GM20000 (cell line): ENCODE data around the gene SNX32.
A peak's percentile ranks its signal among the peaks of the same experiment; 100 is the strongest.

Experiments
- DNase-seq: peaks from one replicate; pipeline ENCODE4 v3.0.0; 2012; ENCODE audit warnings: low spot score
- TF ChIP-seq, protein P1 (sequence below): IDR thresholded peaks from 2 replicates; pipeline ENCODE4 v1.5.1; 2012; ENCODE audit warnings: mild to moderate bottlenecking, control low read depth; ENCODE audit errors: extremely low read depth, missing control alignments

The SNX32 gene

GRCh38 chr11:65860278-65861164, 26.8 kb downstream of the SNX32 start, which contains the start of gene MUS81:
Gene MUS81 (plus strand): TSS chr11:65860433. CDS start chr11:65860754, 321 bp downstream.
- TF ChIP-seq, protein P1, sequence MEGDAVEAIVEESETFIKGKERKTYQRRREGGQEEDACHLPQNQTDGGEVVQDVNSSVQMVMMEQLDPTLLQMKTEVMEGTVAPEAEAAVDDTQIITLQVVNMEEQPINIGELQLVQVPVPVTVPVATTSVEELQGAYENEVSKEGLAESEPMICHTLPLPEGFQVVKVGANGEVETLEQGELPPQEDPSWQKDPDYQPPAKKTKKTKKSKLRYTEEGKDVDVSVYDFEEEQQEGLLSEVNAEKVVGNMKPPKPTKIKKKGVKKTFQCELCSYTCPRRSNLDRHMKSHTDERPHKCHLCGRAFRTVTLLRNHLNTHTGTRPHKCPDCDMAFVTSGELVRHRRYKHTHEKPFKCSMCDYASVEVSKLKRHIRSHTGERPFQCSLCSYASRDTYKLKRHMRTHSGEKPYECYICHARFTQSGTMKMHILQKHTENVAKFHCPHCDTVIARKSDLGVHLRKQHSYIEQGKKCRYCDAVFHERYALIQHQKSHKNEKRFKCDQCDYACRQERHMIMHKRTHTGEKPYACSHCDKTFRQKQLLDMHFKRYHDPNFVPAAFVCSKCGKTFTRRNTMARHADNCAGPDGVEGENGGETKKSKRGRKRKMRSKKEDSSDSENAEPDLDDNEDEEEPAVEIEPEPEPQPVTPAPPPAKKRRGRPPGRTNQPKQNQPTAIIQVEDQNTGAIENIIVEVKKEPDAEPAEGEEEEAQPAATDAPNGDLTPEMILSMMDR, result peak; percentile 64
- peak; percentile 95 for DNase-seq

DNA sequence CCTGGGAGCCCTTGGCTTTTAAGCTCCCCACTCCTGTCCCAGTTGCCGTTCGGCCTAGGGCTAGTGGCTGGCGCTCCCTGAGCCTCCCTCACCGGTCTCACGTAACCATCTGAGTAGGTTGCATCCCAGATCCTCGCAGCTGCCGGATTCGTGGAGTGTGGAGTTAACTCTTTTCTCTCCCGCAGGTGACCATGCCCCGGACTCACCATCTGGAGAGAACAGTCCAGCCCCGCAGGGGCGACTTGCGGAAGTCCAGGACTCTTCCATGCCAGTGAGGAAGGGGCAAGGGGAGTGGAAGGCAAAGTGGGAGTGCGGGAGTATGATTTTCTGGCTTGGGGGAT, 27.4 kb downstream of the SNX32 start:
- TF ChIP-seq, protein P1, result no peak
- no peak for DNase-seq

DNA sequence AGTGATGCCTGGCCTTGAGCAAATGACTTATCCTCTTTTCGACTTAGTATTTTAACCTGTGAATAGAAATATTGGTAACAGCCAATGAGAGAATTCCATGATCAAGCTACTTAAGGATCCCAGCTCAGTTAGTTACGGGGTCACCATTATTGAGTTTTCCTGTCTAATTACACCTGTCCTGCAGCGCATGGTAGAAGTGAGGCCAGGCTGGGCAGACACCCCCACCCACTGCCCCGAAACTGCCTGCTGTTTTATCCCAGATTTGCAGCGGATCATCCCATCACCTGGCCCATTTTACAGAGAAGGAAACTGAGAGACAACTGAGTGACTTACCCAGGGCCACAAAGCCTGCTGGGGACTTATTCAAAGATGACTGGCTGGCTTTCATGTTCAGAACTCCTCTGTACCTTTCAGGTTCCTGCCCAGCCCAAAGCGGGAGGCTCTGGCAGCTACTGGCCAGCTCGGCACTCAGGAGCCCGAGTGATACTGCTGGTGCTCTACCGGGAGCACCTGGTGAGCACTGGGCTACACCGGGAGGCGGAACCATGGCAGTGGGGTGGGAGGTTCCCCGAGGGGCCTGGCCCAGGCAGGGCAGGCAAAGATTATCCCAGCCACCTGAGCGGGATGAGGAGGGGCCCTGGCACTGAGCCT, 27.9 kb downstream of the SNX32 start:
- no peak for DNase-seq
- TF ChIP-seq, protein P1, result no peak

- TF ChIP-seq, protein P1, result no peak
- DNase-seq, result no peak
Observed at GRCh38 chr11:65862191-65862735, 28.5 kb downstream of the SNX32 start.

- DNase-seq, result no peak
- TF ChIP-seq, protein P1, result no peak
Observed at GRCh38 chr11:65862941-65863888, 29.5 kb downstream of the SNX32 start.

DNA sequence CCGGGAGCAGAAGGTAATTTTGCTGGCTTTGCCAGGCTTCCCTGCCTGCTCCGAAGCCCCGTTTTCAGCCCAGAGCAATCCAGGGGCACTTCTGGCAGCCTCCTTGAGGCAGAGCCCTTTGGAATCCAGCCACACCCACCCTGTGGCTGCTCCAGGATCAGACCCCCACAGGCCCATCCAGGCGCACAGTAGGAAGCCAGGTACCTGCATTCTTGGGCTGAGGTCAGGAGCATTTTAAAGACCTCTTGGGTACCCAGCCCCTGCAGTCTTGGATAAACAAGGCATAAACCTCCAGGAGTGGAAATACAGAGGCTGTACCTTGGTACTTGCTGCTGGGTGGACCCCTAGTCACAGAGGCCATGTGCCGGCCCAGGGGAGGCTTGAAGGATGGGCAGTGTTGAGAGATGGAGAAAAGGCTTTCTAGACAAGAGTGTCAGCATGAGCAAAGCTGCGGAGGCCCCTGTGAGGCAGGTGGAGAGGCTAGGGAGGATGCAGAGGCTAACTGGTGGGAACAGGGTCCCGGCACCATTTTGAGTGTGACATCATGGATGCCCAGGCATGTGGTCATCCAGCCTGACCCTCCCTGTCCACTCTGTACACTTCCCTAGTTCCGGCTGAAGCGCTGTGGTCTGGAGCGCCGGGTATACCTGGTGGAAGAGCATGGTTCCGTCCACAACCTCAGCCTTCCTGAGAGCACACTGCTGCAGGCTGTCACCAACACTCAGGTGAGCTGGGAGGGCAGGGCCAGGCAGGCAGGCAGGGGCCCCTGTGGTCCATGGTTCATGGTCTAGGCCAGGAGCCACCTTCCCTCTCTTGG, 30.3 kb downstream of the SNX32 start:
- DNase-seq, result no peak
- TF ChIP-seq, protein P1, result no peak
